ENCODE results near the gene TTYH1. TPM values are rescaled to one million over a fixed set of nuclear protein-coding genes. Genes with fewer than 3 reads are reported as not detected.
"Not testable (repeated sequence)": the region's sequence is repeated elsewhere in the genome, so short reads cannot be mapped to it uniquely, and the experiment has no call there.

The TTYH1 gene
- total RNA-seq, 1 experiment from 2014 or later = not detected

GRCh38 chr19:54459282-54460229 is 44.3 kb downstream of the TTYH1 start:
- no peak for DNase-seq (ENCODE audit: low read depth)

DNA sequence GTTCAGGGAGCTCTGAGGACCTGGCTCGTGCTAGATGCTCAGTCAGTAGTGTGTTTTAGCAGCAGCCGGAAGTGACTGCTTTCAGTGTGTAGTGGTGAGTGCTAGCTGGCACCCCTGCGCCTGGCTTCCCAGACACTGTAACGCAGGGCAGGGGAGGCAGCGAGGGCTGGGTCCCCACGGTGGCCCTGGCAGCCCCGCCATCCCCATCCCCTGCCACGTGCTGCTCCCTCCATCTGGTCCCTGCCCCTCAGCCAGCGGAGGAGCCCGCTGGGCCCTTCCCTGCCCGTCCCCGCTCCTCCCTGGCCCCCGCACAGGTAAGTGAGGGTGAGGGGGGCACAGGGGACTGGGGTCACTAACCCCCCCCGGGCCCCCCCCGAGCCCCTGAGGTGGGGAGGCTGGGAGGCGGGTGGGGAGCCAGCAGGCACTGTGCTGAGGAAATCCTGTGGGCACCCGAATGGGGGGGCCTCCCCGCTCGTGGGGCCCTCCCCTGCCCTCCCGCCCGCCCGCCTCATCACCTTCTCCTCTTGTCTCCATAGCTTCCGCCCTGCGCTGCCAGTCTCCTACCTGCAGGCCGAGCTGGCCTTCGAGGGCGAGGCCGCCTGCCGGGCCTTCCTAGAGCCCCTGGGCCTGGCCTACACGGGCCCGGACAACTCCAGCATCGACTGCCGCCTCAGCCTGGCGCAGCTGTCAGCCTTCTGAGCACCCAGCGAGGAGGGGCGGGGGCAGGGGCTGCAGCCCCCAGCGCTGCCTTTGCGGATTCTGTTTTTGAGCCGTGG is 45.2 kb downstream of the TTYH1 start:
- DNase-seq (ENCODE audit: low read depth) = no peak

GRCh38 chr19:54461210-54461609 is 45.9 kb downstream of the TTYH1 start:
- DNase-seq (ENCODE audit: low read depth) = no peak

DNA sequence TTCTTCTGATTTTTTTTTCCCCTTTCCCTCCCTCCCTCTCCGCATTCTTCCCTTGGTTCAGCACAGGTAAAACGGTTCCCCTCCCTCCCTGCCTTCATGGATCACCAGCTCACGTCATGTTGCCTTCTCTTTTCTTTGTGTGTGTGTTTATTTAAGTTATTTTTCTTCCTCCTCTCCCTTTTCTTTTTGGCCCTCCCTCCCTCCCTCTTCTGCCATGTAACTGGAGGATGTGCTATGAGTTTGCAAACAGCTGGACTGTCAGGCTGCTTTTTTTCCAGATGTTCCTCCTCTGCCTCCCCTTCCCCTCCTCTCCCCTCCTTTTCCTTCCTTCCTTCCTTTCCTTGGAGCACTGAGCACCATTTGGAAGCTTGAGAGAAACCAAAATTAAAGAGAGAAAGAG is 46.3 kb downstream of the TTYH1 start:
- no peak for DNase-seq (ENCODE audit: low read depth)

GRCh38 chr19:54462047-54462654 is 46.9 kb downstream of the TTYH1 start:
- DNase-seq (ENCODE audit: low read depth) = no peak

DNA sequence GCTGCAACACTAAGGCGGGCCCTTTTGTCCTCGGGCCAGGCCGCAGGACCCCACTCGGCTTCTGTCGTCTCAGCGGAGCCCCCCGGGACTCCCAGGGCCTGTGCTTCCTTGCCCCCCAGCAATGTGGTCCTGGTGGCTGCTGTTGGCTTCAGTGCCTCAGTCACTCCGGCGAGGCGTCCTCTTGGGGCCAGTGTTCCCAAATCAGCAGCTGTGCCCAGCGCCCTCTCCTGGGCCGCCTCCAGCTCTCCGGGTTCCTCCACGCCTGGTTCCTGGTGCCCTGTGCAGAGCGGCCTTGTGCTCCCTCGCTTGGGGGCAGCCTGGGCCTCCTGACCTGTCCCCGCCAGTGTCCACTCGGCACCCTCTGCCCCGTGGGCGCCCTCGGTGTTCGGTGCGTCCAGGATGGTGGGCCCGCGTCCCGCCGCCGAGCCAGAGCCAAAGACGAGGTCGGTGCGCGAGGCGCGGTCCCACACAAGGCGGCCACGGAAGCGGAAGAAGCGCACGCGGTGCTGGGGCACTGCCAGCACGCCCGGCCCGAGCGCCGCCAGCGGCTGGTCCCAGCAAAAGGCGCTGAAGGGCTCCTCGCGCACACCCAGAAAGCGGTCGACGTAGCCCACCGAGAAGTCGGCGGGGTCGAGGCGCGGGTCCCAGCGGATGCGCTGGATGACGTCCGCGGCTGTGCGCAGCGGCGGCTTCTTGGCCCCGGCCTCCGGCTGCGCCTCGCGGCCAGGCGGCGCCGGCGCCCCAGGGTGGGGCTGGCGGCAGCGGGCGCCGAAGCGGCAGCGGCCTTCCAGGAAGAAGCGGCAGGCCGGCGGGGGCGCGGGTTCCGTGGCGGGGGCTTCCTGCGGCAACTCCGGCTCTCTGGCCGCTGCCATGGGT is 47.6 kb downstream of the TTYH1 start:
- DNase-seq (ENCODE audit: low read depth) = peak; percentile 59

DNA sequence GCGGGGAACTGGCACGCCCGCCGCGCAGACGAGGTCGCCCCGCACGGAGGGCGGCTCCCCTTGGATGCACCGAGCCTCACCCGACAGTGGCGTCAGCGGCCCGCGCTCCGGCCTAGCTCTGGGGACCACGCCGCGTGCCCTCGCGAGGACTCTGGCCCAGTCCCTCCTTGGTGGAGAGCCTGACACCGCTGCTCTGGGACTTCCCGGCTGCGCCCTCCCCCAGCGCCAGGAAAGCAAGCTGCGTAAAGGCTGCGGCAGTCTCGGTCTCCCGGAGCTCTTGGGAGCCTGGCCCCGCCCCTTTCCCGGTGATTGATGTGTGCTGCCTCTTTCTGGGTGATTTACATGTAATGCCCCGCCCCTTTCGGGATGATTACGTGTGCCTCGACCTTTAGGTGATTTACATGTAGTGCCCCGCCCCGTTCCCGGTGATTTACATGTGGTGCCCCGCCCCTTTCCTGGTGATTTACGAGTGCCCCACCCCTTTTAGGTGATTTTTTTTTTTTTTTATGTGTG is 48.3 kb downstream of the TTYH1 start, which contains the start of gene LENG9:
Gene LENG9, minus strand, starts transcription at position 248 of the 513 bp plus-strand sequence. CDS start 252 bp downstream, outside the sequence.
- DNase-seq (ENCODE audit: low read depth) = peak; percentile 99

GRCh38 chr19:54464044-54464629 is 48.9 kb downstream of the TTYH1 start:
- DNase-seq (ENCODE audit: low read depth) = peak; percentile 94

DNA sequence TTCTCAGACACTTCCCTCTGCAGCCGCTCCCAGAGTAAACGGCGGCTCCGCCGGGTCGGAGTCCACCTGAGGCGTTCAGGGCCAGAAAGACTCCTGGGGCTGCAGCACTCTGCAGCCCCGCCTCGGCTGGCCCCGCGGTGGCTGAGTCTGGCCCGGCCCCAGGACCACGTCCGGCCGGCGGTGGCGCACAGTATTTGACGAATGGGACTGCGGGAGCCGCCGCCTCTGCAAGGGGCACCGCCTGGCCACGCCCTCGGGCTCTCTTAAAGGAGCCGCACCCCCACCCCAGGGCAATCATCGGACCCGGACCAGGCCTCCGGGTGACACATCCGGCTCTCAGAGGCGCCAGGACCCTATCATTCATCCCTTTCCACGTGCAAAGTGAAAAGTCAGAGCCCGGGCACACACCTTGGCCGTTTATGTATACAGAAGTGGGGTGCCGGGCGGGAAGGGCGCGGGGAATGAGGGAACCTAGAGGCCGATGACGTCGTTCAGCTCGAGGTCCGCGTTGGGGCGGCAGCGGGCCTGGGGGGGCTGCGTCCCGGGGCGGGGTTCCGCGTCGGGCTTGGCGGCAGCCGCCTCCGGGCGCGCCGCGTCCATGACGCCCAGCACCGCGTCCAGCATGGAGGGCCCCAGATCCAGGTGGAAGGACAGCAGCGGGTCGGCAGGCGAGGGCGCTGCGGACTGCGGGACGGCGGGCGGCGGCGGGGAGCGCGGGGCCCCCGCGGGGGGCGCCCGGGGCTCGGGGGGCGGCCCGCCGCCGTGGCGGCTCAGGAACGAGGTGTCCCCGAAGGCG is 49.6 kb downstream of the TTYH1 start:
- DNase-seq (ENCODE audit: low read depth) = peak; percentile 88

DNA sequence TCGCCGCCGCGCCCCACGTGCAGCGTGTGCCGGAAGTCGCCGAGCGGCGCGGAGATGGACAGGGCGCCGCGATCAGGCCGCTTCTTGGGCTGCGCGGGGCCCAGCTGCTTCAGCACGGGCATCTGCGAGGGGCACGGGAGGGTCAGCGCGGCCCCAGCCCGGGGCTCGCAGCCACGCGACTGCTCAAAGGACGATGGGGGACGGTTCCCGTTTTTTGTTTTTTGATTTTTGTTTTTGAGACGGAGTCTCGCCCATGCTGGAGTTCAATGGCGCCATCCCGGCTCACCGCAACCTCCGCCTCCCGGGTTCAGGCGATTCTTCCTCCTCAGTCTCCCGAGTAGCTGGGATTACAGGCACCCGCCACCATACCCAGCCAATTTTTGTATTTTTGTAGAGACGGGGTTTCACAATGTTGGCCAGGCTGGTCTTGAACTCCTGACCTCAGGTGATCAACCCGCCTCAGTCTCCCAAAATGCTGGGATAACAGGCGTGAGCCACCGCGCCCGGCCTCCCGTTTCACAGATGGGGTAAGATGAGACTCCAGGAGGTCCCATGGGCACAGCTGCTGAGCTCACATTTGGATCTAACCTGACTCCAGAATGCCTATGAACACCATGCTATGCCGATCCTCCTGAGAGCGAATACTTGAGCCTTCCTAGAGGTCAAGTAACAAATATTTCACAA is 50.3 kb downstream of the TTYH1 start:
- DNase-seq (ENCODE audit: low read depth) = no peak

GRCh38 chr19:54466110-54466480 is 50.8 kb downstream of the TTYH1 start:
- not testable (repeated sequence) for DNase-seq (ENCODE audit: low read depth)

DNA sequence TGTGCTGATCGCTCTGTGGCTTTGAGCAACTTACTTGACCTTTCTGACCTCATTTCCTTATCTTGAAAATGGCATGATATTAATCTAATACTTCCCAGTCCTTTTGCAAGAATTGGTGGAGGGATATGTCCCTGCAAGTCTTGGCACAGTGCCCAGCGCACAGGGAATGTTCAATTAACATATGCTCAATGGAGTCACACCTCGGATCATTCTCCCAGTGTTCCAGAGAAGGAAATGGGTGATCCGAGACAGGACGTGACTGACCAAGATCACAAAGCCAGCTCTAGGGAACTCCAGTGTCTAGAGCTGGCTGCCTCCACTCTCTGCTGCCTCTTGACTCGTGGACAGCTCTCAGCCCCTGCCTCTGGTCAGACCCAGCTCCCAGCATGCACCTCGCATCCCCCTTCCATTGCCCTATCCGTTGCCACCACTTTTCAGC is 54.3 kb downstream of the TTYH1 start:
- DNase-seq (ENCODE audit: low read depth) = no peak

- no peak for DNase-seq (ENCODE audit: low read depth)
These were observed 55.1 kb downstream of the TTYH1 start for GRCh38 chr19:54470276-54470887.

GRCh38 chr19:54470991-54471782 is 55.9 kb downstream of the TTYH1 start:
- DNase-seq (ENCODE audit: low read depth) = no peak

GRCh38 chr19:54473071-54473891 is 58.0 kb downstream of the TTYH1 start, which contains the start of gene CDC42EP5:
Gene CDC42EP5 (minus strand): TSS chr19:54473296. CDS start chr19:54465547, 7,749 bp downstream.
- DNase-seq (ENCODE audit: low read depth) = no peak

DNA sequence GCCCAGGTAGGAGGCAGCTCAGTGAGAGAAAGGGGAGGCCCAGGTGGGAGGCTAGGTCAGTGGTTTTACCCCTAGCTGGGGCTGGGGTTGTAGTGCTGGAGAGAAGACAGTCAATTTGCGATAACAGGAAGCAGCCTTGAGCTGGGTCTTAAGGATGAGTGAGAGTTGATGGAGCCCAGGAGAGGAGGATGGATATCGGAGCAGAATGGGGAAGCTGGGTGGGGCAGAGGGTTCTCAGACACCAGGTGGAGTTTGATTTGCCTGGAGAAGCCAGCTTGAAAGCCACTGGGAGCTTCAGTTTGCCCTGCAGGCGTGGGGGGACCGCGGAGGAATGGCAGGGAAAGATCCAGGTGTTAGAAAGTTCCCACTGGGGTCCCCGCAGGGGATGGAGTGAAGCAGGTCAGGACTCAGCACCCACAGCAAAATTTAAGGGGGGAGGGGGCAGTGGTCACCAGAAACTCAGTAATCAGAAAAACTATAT is 58.7 kb downstream of the TTYH1 start:
- no peak for DNase-seq (ENCODE audit: low read depth)

DNA sequence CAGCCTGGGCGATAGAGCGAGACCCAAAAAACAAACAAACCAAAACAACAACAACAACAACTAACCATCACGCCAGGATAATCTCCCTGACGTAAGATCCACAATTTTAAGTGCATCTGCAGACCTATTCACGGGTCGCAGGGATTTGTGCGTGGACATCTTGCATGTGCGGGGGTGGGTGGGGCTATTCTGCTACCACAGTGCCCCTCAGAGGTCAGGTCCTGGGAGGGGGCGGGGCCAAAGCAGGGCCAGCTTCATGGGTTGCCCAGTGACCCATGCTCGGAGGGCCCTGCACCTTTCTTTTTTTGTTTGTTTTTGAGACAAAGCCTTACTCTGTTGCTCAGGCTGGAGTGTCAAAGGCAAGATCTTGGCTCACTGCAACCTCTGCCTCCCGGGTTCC is 60.4 kb downstream of the TTYH1 start:
- no peak for DNase-seq (ENCODE audit: low read depth)

Measured in M059J (cell line).